HG03520 (cell line): Measurements from ENCODE around the gene RALGPS1.
"Not testable (repeated sequence)": the region's sequence is repeated elsewhere in the genome, so short reads cannot be mapped to it uniquely, and the experiment has no call there.

Source experiments
- ATAC-seq: cut with Tn5 transposase; IDR thresholded peaks from one replicate; pipeline ENCODE4 v1.9.1; 2021; ENCODE audit warnings: mild to moderate bottlenecking, moderate library complexity; ENCODE audit not compliant: unreplicated experiment

Gene RALGPS1

GRCh38 chr9:127167560-127168326, 253.2 kb downstream of the RALGPS1 start:
- no peak for ATAC-seq

GRCh38 chr9:127168756-127169574, 254.4 kb downstream of the RALGPS1 start:
- no peak for ATAC-seq

DNA sequence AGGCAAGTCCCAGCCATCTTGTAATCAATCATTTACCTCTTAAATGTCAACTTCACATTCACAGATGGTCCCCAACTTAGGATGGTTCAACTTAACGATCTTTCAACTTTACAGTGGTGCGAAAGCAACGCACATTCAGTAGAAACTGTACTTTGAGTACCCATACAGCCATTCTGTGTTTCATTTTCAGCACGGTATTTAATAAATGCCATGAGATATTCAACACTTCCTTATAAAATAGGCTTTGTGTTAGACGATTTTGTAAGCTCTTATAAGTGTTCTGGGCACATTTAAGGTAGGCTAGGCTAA, 254.9 kb downstream of the RALGPS1 start:
- ATAC-seq = no peak

GRCh38 chr9:127170103-127170502, 255.5 kb downstream of the RALGPS1 start:
- no peak for ATAC-seq

- ATAC-seq = no peak
These were observed 256.1 kb downstream of the RALGPS1 start for GRCh38 chr9:127170652-127171051.

DNA sequence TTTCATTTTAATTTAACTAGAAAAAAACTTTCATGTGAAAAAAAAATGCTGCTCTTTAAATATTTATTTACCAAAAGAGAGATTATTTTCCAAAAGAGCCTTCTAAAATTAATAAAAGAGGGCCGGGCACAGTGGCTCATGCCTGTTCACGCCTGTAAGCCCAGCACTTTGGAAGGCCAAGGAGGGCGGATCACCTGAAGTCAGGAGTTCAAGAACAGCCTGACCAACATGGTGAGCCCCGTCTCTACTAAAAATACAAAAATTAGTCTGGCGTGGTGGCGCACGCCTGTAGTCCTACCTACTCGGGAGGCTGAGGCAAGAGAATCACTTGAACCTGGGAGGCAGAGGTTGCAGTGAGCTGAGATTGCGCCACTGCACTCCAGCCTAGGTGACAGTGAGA, 256.8 kb downstream of the RALGPS1 start:
- ATAC-seq = not testable (repeated sequence)

GRCh38 chr9:127172066-127172707, 257.6 kb downstream of the RALGPS1 start:
- no peak for ATAC-seq

DNA sequence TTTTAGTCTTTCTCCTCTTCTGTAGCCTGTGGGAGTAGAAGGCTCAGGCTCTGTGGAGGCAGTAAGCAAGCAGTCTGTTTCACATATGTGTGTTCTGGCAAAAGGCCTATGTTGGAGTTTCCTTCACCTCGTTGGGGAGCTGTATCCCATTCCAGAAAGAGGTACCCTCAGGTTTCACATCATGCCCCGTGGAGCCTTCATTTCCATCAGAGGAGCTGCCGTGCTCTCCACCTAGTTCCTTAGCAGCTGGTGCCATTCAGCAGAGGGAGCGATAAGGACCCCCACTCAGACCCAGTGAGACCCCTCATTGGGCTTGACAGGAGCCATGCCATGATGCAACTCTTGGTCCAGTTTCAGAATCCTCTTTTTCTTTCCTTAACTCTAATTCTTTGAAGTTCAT, 258.5 kb downstream of the RALGPS1 start:
- ATAC-seq = no peak

- ATAC-seq = no peak
These were observed 260.1 kb downstream of the RALGPS1 start for GRCh38 chr9:127174386-127175318.

GRCh38 chr9:127175319-127175715, 260.7 kb downstream of the RALGPS1 start:
- no peak for ATAC-seq

GRCh38 chr9:127175764-127176163, 261.2 kb downstream of the RALGPS1 start:
- ATAC-seq = no peak

- ATAC-seq = no peak
These were observed 262.0 kb downstream of the RALGPS1 start for GRCh38 chr9:127176631-127177030.

- ATAC-seq = no peak
These were observed 262.6 kb downstream of the RALGPS1 start for GRCh38 chr9:127177231-127177630.

DNA sequence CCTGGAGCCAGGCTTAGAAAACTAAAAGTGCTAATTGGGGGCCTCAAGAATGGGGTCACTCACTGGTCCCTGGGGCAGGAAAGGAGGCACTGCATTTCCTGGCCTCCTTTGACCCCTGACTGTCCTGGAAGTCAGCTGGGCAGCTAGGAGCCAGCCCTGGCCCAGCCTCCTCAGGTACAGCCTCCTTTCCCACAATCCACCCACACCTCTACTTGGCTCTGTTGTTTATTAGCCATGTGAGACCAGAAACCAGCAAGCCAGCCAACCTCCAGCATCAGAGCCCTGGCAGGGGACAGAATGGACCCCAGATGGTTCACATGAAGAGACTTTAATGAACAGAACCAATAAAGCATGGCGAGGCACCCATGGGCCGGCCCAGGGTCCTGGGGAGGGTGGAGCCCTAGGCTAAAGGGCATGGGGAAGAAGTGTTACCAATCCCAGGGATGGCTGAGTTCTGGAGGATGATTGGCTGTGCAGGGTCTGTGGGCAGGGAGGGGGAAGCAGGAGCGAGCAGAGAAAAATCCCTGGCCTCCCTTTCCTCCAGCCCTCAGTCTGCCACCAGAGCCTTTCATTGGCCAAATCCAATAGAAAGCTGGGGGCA, 263.2 kb downstream of the RALGPS1 start:
- no peak for ATAC-seq

DNA sequence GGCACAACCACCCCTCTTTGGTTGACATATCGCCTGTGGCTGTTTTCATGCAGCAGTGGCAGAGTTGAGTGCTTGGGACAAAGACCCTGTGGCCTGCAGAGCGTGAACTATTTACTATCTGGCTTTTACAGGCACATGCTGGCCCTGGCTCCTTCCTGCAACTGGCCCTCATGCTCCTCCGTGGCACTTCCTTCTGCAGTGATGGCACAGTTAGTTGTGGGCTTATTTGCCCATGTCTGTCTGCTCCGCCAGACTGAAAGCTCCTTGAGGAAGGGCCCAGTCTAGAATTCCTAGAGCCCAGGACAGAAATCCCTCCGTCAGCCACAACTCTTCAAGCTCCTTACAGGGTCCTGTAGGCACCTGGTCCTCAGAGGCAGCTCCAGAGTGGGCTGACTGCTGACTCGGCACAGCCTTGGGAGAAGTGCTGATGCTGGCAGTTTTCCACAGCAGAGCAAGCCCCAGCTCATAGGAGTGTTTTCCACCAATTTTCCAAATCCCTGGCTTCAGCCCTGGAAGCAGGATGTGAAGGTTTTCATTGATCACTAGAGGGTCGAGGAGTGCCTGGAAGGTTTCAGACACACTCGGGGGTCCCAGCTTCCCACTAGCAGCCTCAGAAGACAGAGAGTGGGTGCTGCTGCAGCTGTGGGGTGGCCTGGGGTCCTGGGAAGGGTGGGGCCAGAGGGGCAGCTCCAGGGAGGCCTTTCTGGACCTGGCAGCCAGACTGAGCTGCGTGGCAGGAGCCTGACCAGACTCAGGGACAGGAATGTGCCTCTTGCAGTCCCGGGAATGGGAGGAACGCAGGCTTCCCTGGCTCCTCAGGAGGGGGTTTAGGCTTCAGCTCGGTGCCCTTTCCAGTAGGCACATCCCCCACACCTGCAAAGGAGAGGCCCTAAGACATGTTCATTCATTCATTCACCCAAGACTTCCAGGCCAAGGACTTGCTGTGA, 264.4 kb downstream of the RALGPS1 start:
- no peak for ATAC-seq

- no peak for ATAC-seq
These were observed 265.3 kb downstream of the RALGPS1 start for GRCh38 chr9:127179633-127180441.

GRCh38 chr9:127180457-127181314, 266.1 kb downstream of the RALGPS1 start:
- ATAC-seq = no peak

DNA sequence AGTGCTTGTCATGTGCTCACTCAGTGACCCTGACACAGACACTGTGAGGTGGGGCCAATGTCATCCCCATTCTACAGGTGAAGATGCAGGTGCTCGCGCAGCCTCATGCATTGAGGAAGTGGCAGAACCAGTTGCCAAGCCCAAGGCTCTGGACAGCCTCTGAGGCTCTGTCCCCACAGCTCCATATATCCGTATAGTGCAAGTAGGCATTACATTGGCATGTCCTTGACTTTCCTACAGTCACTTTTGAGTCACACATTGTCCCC, 266.7 kb downstream of the RALGPS1 start:
- no peak for ATAC-seq
